COLO829 (cell line): ENCODE data around the gene MRO.
"Not testable (repeated sequence)": the region's sequence is repeated elsewhere in the genome, so short reads cannot be mapped to it uniquely, and the experiment has no call there.

ENCODE experiments used
- DNase-seq: peaks from one replicate; pipeline ENCODE4 v3.0.0; 2012; ENCODE audit warnings: low spot score

Gene MRO

DNA sequence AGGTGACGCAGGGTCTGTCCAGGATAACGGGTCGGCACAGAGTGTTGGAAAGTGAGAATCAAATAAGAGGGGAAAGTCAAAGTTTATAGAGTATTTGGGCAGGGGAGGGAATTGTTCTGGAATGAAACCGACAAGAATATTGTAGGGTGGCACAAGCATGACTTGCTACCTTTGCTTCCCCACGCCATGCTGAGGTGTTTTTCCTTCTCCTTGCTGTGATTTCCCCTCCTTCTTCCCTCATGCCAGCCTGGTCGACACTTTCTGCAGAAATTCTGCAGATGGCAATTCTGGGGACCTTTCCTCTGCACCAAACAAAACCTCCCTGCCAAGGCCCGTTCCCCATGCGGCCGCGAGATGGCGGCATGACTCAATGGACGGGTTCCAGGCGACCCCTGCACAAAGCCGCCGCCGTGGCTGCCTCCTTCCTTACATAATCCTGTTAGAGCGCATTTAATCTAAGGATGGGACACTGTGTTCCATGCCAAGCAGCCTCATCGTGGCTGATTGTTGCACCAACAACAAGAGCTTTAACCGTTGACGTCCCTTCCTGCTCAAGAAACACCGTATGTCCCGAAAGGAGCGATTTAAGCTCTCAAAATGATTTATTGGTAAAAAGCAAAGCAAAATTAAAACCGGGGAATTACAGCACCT, at the start of gene MRO:
Gene MRO (minus strand): TSS at position 289 of the 651 bp plus-strand sequence. CDS start 10,616 bp downstream, outside the sequence.
- DNase-seq = peak; percentile 75

DNA sequence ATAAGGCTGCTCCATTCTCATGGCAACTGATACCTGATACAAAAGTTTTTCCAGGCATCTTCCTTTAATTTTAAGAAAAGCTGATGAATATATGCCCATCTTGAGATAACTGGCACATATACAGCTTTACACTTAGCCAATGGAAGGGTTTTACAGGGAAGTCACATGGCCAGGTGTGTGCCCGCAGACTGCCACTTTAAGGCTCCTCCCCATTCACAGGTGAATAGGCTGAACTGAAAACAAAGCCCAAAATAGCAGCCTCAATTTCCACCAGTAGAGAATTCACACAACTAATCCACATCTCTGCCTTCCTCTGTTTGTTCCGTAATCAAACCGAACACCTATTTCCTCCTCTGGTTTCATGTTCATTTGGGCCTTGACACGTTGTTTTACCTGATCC, 49.3 kb upstream of the MRO start:
- no peak for DNase-seq

DNA sequence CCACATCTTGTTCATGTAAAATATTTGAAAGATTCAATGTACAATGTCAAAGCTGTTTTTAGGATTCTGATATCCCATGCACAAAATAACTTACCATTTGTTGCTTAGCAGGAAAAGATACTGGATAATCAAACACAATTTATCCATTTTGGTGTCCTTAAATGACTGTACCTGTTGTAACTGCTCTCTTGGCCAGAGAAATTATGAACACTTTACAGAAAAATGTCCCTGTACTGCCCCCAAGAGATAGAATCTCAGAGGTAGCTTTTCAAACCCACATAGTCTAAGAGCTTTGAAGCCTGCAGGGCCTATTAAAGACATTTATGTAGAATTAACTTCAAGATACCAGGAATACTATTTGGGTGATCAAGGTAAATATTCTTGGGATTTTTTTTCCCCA, 46.9 kb upstream of the MRO start:
- no peak for DNase-seq

DNA sequence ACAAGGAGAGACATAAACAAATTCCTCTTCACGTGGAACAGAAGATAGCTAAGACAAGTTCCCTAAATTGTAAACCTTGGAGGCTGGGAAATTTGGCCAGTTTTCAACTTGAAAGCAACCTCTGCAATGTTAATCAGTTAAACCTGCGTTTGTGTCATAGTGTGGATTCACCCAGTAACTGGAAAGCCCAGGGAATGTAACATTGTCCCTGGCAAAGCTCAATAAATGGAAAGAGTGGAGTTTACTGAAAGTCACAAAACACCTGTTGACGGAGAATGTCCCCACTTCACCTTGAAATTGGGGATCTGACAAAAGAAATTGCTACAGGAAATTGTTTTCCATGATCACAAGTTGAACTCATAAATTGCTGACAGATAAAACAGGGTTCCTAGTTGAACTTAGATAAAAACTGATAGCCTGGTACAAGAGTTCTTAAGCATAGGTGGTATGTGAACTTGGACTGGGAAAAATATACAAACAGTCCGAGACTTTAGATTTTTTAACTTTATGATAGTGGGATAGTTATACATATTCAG, 44.1 kb upstream of the MRO start:
- no peak for DNase-seq

DNA sequence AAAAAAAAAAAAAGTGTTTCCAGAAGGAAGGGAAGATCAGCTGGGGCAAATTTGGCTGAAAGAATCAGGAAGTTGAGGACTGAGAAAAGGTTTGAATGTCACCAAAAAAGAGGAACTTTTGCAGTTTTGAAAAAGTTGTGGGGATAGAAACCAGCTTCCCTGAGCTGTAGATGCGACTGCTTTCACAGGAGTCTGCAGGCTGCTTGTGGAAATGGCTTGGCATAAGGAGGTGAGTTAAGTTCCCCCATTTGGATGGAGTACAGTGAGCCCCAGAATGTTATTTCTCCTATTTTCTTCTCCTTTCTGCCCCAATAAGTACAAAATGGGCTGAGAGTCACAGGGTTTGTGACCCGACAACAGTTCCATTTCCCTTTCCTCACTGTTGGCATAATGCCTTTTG, 42.6 kb upstream of the MRO start:
- DNase-seq = no peak

DNA sequence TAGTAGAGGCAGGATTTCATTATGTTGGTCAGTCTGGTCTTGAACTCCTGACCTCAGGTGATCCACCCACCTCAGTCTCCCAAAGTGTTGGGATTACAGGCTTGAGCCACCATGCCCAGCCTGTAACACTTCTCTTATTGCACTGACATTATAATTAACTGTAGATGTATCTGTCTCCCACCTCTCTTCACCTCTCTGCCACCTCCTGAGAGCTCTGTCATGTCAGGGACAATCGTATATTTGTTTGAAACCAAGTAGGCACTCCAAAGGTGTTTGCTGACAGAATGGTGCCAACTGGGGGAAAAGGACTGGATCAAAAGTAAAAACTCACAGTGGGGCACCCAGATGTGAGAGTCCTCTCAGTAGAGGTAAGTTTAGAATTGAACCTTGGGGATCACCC, 41.8 kb upstream of the MRO start:
- DNase-seq = no peak

DNA sequence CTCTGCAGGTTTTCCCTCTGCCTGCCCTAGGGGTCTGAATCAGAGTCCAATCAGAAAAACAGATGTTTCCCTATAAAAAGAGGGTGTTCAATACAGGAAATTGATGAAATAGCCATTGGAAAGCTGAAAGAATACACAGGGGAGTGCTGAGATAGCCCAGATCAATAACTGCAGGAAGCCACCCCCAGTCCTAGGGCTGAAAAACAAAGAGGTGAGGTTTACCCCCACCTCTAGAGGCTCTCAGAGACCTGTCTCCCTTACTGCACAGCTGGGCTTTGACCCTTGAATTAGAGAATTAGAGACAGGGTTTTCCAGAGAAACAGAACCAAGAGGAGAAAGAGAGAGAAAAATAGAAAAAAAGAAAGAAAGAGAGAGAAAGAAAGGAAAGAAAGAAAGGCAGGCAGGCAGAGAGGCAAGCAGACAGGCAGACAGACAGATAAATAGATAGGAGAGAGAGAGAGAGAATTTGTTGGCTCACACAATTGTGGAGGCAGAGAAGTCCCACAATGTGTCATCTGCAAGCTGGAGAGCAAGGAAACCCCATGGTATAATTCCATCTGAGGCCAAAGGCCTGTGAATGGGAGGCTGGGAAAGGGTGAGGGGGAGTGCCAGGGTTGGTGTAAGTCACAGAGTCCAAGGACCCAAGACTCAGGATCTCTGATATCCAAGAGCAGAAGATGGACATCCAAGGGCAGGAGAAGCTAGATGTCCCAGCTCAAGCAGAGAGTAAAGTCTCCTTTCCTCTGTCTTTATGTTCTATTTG, 40.2 kb upstream of the MRO start:
- DNase-seq = no peak

DNA sequence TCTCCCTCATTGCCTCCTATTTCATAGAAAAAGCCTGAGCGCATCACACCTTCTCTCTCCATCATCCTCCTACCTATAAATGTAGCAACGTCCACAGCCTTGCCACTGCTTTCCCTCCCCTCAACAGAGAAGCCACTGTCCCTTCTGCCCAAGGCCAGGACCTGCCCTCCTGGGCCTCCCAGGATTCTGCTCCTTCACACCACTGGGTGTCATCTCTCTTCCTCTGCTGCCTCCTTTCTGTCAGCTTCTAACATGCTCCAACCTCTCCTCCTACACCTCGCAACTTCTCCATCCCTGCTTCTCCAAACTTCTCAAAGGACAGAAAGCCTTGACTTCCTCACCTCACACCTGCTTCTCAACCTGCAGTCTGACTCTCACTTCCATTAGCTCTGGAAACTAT, 37.9 kb upstream of the MRO start:
- DNase-seq = no peak

DNA sequence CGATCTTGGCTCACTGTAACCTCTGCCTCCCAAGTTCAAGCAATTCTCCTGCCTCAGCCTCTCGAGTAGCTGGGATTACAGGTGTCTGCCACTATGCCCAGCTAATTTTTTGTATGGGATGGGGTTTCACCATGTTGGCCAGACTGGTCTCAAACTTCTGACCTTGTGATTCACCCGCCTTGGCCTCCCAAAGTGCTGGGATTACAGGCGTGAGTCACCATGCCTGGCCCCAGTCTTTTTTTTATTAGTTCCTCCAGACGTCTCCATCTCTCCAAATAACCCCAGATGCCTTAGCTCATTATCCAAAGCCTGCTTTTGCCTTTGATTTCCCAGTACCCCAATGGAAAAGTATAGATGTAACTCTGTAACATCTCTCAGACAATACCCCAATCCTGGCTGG, 37.4 kb upstream of the MRO start:
- DNase-seq = not testable (repeated sequence)

DNA sequence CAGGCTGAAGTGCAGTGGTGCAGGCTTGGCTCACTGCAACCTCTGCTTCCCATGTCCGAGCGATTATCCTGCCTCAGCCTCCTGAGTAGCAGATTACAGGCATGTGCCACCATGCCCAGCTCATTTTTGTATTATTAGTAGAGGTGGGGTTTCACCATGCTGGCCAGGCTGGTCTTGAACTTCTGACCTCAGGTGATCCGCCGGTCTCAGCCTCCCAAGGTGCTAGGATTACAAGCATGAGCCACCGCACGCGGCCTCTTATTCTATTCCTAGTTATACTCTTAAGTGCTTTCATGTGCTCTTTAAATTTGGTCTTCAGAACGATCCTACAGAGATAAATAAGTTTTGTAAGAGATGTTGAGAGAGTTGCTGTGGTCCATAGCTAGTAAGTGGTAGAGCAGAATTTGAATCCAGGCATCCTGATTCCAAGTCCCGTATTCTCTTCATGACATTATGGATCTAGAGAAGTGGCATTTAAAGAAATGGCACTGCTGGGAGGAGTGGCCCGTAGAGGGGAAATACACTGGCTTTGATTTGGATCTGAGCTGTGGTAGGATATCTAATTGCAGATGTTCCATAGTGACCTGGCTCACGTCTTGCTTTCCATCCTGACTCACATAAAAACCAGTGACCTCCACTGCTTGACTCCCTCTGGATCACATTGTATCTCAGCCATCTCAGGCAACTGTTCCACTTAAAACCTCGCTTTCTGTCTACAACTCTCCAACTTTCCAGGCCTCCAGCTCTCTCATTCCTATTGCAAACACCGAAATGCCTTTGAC, 36.4 kb upstream of the MRO start:
- no peak for DNase-seq

DNA sequence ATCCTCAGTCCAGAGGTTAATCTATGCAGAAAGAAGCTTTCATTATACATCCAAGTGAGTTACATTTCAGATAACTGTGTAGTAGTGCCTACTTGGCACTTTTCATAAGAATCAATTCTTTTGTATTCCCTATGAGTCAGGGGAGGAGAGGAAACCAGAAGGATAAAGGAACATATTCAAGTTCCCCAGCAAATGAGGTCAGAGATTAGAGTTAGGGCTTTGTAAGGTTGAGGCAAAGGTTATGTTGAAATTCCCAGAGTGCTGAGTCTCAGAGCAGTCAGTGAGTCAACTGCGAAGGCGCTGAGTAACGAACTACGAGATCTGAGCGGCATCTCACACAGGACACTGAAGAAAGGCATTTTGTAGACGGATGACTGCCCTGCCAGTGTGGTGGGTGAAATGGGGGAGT, 34.1 kb upstream of the MRO start:
- DNase-seq = peak; percentile 77

DNA sequence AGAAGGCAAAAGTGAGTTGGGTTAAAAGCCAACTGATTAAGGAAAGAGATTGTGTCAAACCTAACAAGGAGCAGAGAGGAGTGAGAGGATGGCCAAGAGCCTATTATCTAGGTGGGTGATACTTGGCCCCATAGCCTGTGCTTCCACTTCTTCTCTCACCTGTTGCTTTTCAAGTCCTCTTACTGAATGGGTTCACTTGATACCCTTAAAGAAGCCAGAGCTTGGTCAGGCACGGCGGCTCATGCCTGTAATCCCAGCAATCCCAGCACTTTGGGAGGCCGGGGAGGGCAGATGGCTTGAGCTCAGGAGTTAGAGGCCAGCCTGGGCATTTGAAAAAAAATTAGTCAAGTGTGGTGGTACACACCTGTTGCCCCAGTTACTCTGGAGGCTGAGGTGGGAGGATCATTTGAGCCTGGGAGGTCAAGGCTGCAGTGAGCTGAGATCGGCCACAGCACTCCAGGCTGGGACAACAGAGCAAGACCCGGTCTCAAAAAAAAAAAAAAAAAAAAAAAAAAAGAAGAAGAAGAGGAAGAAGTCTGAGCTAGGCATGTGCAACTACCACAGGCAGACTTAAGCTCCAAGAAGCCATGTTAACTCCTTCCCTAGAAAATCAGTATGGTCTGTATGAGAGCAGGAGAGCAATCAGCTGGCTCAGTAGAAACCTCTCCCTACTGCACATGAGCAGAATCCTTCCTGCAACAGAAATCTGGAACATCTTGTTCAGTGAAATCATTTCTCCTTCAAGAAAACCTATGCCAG, 30.7 kb upstream of the MRO start:
- DNase-seq = no peak

DNA sequence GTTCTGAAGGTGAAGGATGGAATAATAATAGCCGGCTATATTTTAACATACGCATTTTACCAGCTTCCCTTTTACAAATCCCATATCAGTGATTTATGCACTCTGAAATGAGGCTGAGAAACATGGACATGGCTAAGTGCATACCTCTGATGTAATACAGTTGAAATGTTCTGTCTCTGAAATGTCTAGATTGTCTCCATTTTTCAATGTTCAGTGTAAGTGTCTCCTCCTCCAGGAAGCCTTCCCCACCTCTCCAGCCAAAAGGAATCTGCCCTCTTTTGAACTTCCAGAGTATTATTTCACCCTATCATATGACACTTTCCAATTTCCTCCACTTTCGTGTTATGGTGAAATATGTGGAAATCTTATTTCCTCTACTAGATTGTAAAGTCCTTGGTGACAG, 29.6 kb upstream of the MRO start:
- DNase-seq = no peak

DNA sequence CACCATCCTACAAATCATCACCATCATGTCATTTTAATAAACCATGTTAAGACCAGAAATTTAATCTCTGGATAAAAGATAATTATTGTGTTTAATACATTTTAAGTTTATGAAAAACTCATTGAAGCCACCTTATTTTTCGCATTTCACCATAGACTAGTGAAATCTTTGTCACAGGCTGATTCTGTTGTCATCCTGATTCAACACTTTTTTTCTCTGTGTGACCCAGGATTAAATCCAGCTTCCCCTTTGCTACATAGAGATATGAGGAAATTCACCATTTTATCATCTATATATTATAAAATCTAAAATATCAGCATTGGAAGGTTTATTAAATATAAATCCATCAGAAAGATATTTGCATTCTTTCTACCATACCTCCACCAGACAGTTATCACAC, 29.2 kb upstream of the MRO start:
- no peak for DNase-seq

DNA sequence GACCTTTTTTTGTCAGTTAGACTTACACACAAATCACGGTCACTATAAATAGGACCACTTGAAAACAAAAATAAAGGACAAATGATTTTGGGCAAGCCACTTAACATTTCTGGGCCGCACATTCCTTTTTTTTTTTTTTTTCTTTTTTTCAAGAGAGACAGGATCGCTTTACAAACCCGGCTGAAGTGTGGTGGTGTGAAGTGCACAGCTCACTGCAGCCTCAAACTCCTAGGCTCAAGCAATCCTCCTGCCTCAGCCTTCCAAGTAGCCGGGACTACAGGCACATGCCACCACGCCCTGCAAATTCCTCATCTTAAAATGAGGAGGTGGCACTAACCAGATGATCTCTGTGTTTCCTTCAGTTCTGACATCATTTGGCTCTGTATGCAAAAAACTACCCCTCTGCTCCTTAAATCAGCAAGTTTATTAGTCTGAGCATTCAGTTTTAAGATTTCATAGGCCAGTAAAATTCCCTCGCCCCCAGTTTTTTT, 28.3 kb upstream of the MRO start:
- DNase-seq = no peak

DNA sequence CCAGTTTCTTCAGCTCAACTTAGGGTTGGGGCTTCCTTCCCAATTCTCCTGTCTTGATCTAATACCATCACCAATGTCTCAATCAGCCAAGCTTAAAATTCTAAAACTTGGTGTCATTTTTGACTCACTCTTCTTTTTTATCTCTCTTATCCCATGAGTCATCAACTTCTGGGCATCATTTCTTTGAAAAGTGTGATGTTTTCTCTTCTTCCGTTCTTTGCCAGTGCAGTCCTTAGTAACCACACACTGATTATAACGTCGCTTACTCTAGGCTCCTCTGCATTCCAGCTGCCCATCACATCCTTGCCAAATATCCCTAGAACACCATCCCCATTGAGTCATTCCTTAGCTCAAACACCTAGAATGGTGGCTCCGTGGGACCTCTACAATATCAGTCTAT, 27.4 kb upstream of the MRO start:
- DNase-seq = peak; percentile 14

DNA sequence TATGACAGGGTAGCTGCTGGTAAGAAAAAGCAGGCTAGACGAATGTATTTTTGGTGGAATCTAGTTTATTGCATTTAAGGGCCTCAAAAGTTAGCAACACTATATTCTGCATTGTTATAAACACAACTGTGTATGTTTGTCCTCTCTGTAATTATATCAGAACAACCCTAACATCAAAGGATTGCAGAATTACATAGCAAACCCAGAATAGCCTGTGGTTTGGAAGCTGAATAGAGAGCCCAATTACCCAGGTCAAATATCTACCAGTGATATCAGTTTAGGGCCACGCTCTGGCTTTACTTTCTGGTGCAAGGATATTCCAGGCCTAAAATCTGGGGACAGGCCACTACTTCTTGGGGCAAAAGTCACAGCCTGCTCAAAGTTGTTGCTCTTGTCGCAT, 25.1 kb upstream of the MRO start:
- DNase-seq = no peak

DNA sequence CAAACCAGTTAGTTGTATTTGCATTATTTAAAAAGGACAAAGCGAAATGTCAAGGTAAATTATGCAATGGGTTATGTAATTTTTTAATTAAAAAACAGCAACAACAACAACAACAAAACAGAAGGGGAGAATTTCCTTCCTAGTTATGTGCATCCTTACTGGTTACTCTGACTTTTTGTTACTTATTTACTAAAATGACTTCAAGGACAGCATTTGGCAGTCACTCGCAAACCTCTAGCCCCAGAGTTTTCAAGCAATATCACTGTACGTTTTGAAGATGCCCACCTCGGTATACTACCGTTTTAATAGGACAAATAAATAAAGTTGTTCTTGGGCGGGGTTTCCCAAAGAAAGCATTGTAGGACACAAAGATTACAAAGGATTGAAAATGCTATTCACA, 24.7 kb upstream of the MRO start:
- DNase-seq = no peak

DNA sequence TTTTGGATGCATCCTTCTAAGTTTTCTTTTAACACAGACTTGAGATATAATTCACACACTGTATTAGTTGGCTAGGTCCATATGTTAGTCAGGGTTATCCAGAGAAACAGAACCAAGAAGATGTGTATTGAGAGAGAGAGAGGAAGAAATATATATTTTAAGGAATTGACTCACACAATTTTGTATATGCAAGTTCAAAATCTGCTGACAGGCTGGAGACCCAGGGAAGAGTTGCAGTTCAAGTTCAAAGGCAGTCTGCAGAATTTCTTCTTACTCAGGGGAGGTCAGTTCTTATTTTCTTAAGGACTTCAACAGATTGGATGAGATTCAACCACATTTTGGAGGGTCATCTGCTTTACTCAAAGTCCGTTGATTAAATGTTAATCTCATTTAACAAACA, 23.0 kb upstream of the MRO start:
- no peak for DNase-seq

DNA sequence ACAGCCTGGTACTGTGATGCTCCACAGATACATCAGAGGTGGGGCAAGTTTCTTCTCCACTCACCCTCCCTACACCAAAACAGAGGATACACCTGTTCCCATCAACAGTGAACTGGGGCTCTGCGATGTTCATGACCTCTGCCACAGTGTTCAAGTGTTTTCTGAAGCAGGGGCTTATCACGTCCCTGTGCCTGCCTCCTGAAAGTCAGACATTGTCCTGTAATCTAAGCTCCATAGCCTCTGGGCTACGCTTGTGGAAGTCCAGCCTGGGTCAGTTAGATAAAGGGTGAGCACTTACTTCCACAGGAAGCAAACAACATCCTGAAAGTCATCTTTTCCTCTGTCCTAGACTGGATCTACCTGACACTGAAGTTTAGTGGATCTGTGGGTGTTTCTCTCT, 20.2 kb upstream of the MRO start:
- no peak for DNase-seq

DNA sequence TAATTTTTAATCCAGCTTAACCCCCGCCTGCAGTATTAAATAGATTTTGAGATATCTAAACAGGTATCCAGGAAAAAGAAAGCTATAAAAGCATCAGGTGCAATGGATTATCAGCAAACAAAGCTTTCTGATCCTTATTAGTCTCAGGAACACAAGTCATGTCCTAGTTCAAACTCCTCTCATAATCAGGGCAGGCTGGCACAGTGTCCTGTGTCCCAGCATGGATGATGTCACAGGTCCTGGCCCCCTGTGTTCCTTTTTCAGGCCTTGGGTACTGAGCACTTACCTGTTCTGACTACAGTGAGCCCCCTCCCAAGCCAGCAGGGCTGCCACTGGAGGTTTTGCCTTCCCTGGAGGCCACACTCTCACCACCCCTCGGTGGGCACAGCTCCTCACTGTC, 19.5 kb upstream of the MRO start:
- no peak for DNase-seq

DNA sequence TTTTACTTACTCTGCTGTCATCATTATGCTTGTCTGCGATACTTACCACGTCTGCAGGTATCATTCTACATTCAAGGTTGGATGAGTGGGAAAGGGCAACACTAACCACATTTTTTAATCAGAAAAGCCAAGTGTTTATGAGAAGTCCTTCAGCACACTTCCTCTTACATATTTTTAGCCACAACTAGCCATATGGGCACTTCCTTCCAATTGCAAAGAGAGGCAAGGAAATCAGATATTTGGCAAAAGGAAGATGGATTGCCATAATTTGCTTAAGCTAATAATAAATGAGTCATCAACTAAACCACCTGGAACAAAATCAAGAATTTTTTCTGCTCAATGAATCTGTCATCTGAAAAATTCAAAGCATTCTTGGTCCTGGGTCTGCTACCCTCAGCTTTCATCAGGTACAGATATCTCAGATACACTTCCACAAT, 16.7 kb upstream of the MRO start:
- peak; percentile 29 for DNase-seq
